NCI-H1417 treated with DMSO at 0.1 percent for 48 hours (cell line): ENCODE results near the gene RGR.

Experiments
- DNase-seq: peaks from one replicate; lab custom pipeline; 2025; lab: John Stamatoyannopoulos, UW

The RGR gene

GRCh38 chr10:84244651-84245270 lies at the start of gene RGR:
Gene RGR, plus strand, starts transcription at chr10:84245053. Its CDS starts 38 bp downstream, at chr10:84245091.
- DNase-seq: no peak

- peak; percentile 37 for DNase-seq
These were observed 48.8 kb upstream of the RGR start for GRCh38 chr10:84196083-84196482.

- no peak for DNase-seq
These were observed 47.9 kb upstream of the RGR start for GRCh38 chr10:84196941-84197340.

GRCh38 chr10:84197643-84198042 lies 47.2 kb upstream of the RGR start:
- no peak for DNase-seq

GRCh38 chr10:84198206-84198915 lies 46.5 kb upstream of the RGR start:
- DNase-seq: no peak

GRCh38 chr10:84200537-84201243 lies 44.2 kb upstream of the RGR start:
- DNase-seq: no peak

GRCh38 chr10:84201244-84201606 lies 43.6 kb upstream of the RGR start:
- DNase-seq: no peak

GRCh38 chr10:84201682-84202081 lies 43.2 kb upstream of the RGR start:
- no peak for DNase-seq

GRCh38 chr10:84202349-84202748 lies 42.5 kb upstream of the RGR start:
- DNase-seq: no peak

- DNase-seq: no peak
These were observed 40.7 kb upstream of the RGR start for GRCh38 chr10:84204122-84204521.

GRCh38 chr10:84204610-84205009 lies 40.2 kb upstream of the RGR start:
- DNase-seq: no peak

GRCh38 chr10:84205049-84205852 lies 39.6 kb upstream of the RGR start:
- DNase-seq: peak; percentile 26

GRCh38 chr10:84205853-84206525 lies 38.9 kb upstream of the RGR start:
- no peak for DNase-seq

- no peak for DNase-seq
These were observed 36.8 kb upstream of the RGR start for GRCh38 chr10:84208023-84208422.

- no peak for DNase-seq
These were observed 33.3 kb upstream of the RGR start for GRCh38 chr10:84211566-84211965.

- DNase-seq: no peak
These were observed 32.8 kb upstream of the RGR start for GRCh38 chr10:84212014-84212413.

- no peak for DNase-seq
These were observed 31.8 kb upstream of the RGR start for GRCh38 chr10:84213076-84213475.

GRCh38 chr10:84214046-84214572 lies 30.7 kb upstream of the RGR start:
- no peak for DNase-seq

GRCh38 chr10:84214612-84215235 lies 30.1 kb upstream of the RGR start:
- no peak for DNase-seq

GRCh38 chr10:84216834-84217233 lies 28.0 kb upstream of the RGR start:
- no peak for DNase-seq

- DNase-seq: no peak
These were observed 27.1 kb upstream of the RGR start for GRCh38 chr10:84217746-84218145.
